Tibial nerve (tissue), 4 donors: ENCODE measurements around the gene KRT2. TPM values are rescaled to one million over a fixed set of nuclear protein-coding genes. Genes with fewer than 3 reads are reported as not detected.

Source experiments
- DNase-seq, 2 donors: peaks; one replicate each; pipeline ENCODE4 v3.0.0-alpha.2; 2019; ENCODE audit warnings: low spot score in 2 of 2
- H3K27ac ChIP-seq, 4 donors: fragments of 200-600 bp; sonication (generic) in 3 of 4; one replicate each; pipeline ENCODE4 v1.5.1; 2017 to 2019; ENCODE audit warnings: mild to moderate bottlenecking in 1 of 4
- H3K27me3 ChIP-seq, 2 donors: fragments of 200-600 bp; sonication (generic) in 1 of 2; one replicate each; pipeline versions ENCODE4 v1.5.1 to v1.6.0; 2017 to 2019
- H3K36me3 ChIP-seq, 3 donors: fragments of 200-600 bp; sonication (generic); one replicate each; pipeline ENCODE4 v1.5.1; 2018 to 2019
- H3K4me1 ChIP-seq, 4 donors: fragments of 200-600 bp; sonication (generic) in 3 of 4; one replicate each; pipeline ENCODE4 v1.5.1; 2017 to 2019
- H3K4me3 ChIP-seq, 4 donors: fragments of 200-600 bp; sonication (generic) in 3 of 4; one replicate each; pipeline ENCODE4 v1.5.1; 2017 to 2019; ENCODE audit warnings: mild to moderate bottlenecking in 1 of 4, moderate library complexity in 1 of 4
- H3K9me3 ChIP-seq, 4 donors: fragments of 200-600 bp; sonication (generic) in 3 of 4; one replicate each; pipeline ENCODE4 v1.5.1; 2017 to 2019
- EP300 ChIP-seq, 2 donors: sonication (generic); formaldehyde crosslinking; IDR thresholded peaks; one replicate each; pipeline ENCODE4 v1.6.1; 2017; ENCODE audit warnings: antibody characterized with exemption in 2 of 2, mild to moderate bottlenecking in 1 of 2
- POLR2A ChIP-seq, 2 donors: fragments of 450-650 bp; IDR thresholded peaks; one replicate each; pipeline ENCODE4 v1.6.1; 2017; ENCODE audit warnings: antibody characterized with exemption in 2 of 2, mild to moderate bottlenecking in 2 of 2, moderate library complexity in 2 of 2
- WGBS, 2 donors: methylation state at CpG; one replicate each; pipeline ENCODE4 v1.1.5; 2018; 5-methylcytosine and 5-hydroxymethylcytosine counted together
- total RNA-seq, 4 donors: library from RNA; depleted of rRNA; stranded (reverse); fragments of >200 nt; gene quantifications; one replicate each; pipeline ENCODE4 v1.1.0, GENCODE V29; 2016
- TF ChIP-seq, protein P1 (sequence below), 5 experiments: fragments of 200-600 bp in 3 of 5; fragments of 450-650 bp in 2 of 5; sonication (generic) in 3 of 5; IDR thresholded peaks; one replicate each; pipeline ENCODE4 v1.5.1; 2016 to 2019; ENCODE audit warnings: antibody characterized with exemption in 5 of 5, mild to moderate bottlenecking in 3 of 5, moderate library complexity in 2 of 5

The KRT2 gene
- total RNA-seq, 4 donors from 2014 or later = not detected

DNA sequence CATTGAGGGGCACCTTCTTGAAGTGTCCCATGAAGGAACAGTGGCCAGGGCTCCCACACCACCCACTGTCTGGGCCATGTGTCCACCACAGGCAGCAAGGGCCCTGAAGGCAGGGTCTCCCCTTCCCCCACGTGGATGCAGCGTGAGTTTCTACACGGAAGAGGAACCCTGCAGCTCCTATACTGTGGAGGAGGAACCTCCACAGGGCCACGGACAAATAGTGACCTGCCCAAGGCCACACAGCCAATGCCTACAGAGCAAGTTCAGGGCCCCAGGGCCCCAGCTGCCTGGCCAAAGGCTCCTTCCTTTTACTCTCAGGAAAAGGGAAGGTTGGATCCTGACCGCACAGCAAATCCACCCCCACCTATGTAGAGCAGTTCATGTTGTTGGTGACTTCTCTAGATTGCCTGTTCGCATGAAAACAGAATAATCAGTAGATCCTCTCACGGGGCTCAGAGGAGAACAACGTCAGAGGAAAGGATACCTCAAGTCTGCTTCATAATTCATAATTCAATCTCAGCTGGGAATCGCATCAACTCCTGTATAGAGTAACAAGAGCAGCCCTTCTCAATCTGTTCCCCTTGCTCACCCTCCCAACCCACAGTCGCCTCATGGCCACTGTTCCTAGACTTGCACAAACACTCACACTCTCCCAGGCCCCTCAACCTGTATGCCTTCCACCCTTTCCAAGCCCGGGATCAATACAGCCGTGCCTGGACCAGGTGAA lies 22.6 kb downstream of the KRT2 start:
- Histone ChIP-seq H3K27me3 (no peaks in the 10 kb centered on the region), H3K27ac (no peak overlapping the region), H3K9me3 (no peaks in the 10 kb centered on the region), H3K4me1 (no peaks in the 10 kb centered on the region), H3K4me3 (no peak overlapping the region), H3K36me3 (no peaks in the 10 kb centered on the region)
- 79 to 80% methylated on average over 10 to 12 of the region's 12 CpGs for WGBS, 2 donors
- TF ChIP-seq POLR2A (IDR thresholded peaks at IDR 0.05) (no peak), EP300 (IDR thresholded peaks at IDR 0.05) (no peak)
- TF ChIP-seq, protein P1, sequence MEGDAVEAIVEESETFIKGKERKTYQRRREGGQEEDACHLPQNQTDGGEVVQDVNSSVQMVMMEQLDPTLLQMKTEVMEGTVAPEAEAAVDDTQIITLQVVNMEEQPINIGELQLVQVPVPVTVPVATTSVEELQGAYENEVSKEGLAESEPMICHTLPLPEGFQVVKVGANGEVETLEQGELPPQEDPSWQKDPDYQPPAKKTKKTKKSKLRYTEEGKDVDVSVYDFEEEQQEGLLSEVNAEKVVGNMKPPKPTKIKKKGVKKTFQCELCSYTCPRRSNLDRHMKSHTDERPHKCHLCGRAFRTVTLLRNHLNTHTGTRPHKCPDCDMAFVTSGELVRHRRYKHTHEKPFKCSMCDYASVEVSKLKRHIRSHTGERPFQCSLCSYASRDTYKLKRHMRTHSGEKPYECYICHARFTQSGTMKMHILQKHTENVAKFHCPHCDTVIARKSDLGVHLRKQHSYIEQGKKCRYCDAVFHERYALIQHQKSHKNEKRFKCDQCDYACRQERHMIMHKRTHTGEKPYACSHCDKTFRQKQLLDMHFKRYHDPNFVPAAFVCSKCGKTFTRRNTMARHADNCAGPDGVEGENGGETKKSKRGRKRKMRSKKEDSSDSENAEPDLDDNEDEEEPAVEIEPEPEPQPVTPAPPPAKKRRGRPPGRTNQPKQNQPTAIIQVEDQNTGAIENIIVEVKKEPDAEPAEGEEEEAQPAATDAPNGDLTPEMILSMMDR (IDR thresholded peaks at IDR 0.05) = no peak
- DNase-seq = no peak

DNA sequence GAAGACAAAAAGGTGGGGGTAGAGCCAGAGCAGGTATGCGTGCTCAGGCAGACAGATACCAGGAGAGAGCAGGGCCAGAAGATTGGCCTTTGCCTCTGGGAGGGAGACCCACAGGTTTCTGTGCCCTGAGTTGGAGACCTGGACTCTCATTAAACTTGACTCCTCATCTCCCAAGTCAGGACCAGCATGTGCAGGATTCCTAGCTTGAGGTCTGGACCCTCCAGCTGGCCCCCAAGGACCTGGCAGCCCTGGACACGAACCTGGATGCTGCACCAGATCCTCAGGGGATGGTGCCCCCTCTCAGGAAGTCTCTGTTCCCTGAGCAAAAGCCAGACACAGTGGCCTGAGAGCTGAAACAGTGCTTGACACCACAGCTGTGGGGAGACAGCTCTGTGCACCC lies 23.2 kb downstream of the KRT2 start:
- DNase-seq = no peak
- 91 to 96% methylated on average over 2 of the region's 2 CpGs for WGBS, 2 donors

DNA sequence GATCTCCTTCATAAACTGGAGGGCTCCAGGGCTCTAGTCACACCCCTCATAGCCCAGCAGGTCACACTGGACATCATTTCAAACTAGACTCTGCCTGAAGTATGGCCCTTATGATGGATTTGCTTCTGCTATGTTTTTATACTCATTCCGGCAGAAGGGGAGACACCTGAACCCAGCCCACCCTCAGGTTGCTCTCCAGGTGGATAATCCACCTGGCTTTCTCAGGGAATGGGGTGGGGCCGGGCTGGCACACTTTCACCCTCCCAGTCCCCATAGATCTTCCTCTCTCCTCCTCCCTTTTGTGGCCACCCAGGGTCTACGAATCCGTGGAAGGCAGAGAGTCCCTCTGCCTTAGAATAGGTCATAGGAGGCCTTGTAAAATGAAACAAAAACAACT lies 23.9 kb downstream of the KRT2 start:
- Histone ChIP-seq H3K27me3 (no peaks in the 10 kb centered on the region), H3K4me3 (no peak overlapping the region), H3K36me3 (no peaks in the 10 kb centered on the region), H3K9me3 (no peaks in the 10 kb centered on the region), H3K4me1 (no peaks in the 10 kb centered on the region), H3K27ac (no peak overlapping the region)
- TF ChIP-seq, protein P1 (IDR thresholded peaks at IDR 0.05) = no peak
- TF ChIP-seq EP300 (IDR thresholded peaks at IDR 0.05) = no peak
- no peak for TF ChIP-seq POLR2A (IDR thresholded peaks at IDR 0.05)
- no peak for DNase-seq
- WGBS, 2 donors = 73 to 82% methylated on average over 4 of the region's 4 CpGs

More for the DNA sequence above, 23.2 kb downstream of the KRT2 start:
- Histone ChIP-seq H3K4me3 (no peak overlapping the region), H3K4me1 (no peaks in the 10 kb centered on the region), H3K36me3 (no peaks in the 10 kb centered on the region), H3K27me3 (no peaks in the 10 kb centered on the region), H3K9me3 (no peaks in the 10 kb centered on the region), H3K27ac (no peak overlapping the region)
- TF ChIP-seq POLR2A (IDR thresholded peaks at IDR 0.05) (no peak), EP300 (IDR thresholded peaks at IDR 0.05) (no peak)
- TF ChIP-seq, protein P1 (IDR thresholded peaks at IDR 0.05) = no peak

DNA sequence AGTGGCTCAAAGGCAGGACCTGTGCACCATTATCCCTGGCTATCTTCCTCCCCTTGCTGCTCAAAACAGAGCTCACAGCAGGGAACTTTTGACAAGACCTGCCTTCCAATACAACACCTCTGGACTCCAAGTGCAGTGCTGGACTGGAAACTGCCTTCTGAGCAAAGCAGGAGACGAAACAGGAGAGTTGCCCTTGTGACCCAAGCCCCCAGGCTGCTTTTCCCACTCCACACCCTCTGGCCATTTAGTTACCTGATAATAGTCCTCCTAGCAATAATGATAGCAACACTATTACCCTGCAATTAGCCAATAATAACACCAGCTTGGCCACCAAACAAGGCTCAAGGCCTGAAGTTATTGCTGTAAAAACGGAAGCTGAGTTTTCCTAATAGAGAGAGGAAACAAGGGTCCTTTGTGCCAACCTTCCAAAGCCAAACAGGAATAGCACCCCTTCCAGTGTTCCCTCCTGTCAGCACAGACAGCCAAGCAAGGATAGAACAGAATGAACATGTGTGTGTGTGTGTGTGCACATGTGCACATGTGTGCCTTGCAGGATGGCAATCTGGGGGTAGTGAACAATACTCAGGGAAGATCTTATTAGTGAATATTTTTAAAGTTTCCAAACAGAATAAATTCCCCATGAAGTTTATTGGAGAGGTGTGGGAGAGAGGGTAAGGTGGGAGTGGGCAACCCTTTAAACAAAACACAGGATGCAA lies 24.5 kb downstream of the KRT2 start:
- WGBS, 2 donors = 31 to 47% methylated on average over 2 of the region's 2 CpGs
- DNase-seq = no peak
- Histone ChIP-seq H3K9me3 (no peaks in the 10 kb centered on the region), H3K36me3 (no peaks in the 10 kb centered on the region), H3K27me3 (no peaks in the 10 kb centered on the region), H3K4me1 (no peaks in the 10 kb centered on the region), H3K27ac (no peak overlapping the region), H3K4me3 (no peak overlapping the region)
- TF ChIP-seq, protein P1 (IDR thresholded peaks at IDR 0.05) = no peak
- TF ChIP-seq EP300 (IDR thresholded peaks at IDR 0.05) (no peak), POLR2A (IDR thresholded peaks at IDR 0.05) (no peak)

DNA sequence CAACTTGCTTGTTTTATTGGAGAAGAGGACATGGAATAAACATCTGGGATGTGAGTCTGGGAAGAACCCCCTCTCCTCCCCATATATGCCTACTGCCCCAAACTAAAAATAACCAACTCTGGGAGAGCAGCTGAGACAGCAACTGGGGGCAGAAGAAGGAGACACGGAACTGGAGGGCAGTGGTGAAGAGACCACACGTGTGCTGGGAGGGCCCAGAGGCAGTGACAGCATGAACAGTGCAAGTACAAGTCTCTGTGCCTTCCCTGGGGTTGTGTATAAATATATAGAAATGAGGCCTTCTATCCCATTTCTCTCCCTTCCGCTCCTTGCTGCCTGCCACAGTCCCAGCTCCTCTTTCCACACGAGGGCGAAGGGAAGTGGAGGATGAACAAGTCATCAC lies 29.7 kb downstream of the KRT2 start:
- Histone ChIP-seq H3K27me3 (no peaks in the 10 kb centered on the region), H3K9me3 (no peaks in the 10 kb centered on the region), H3K4me3 (no peak overlapping the region), H3K27ac (no peak overlapping the region), H3K36me3 (no peaks in the 10 kb centered on the region), H3K4me1 (no peaks in the 10 kb centered on the region)
- no peak for DNase-seq
- 63 to 73% methylated on average over 5 of the region's 5 CpGs for WGBS, 2 donors
- TF ChIP-seq, protein P1 (IDR thresholded peaks at IDR 0.05) = no peak
- no peak for TF ChIP-seq EP300 (IDR thresholded peaks at IDR 0.05)
